SK-N-SH (cell line): Measurements from ENCODE around the gene SHANK1. TPM values are rescaled to one million over a fixed set of nuclear protein-coding genes. Genes with fewer than 3 reads are reported as not detected.

Experiments used
- CTCF ChIA-PET: fragments of 300-600, 350-600 bp; formaldehyde crosslinking; extraction: SDS; loops from one replicate; lab custom pipeline; 2021; lab: Yijun Ruan, JAX
- POLR2A ChIA-PET: fragments of 350-600 bp; sonication (Branson Sonifier 250); formaldehyde crosslinking; extraction: SDS; loops from one replicate; lab custom pipeline; 2020; ENCODE audit warnings: antibody characterized with exemption, inconsistent platforms; lab: Yijun Ruan, JAX
- DNase-seq: peaks from one replicate; pipeline ENCODE4 v3.0.0; 2012
- H2AFZ ChIP-seq: fragments of 200-600 bp; sonication (generic); 2 replicates; pipeline ENCODE4 v1.8.1; 2016; ENCODE audit warnings: antibody characterized with exemption, mild to moderate bottlenecking, low read depth
- H3F3A ChIP-seq: fragments of 200-600 bp; sonication (generic); replicated peaks from 2 replicates; pipeline ENCODE3; 2016; ENCODE audit warnings: antibody characterized with exemption, mild to moderate bottlenecking; ENCODE audit not compliant: insufficient read depth
- H3K27ac ChIP-seq, 2 experiments: fragments of 200-500 bp in 1 of 2; fragments of 200-600 bp in 1 of 2; sonication (Bioruptor generic) in 1 of 2; sonication (generic), shearing (Covaris generic) in 1 of 2; 2 replicates each; pipeline versions ENCODE4 v1.5.1 to v1.6.1; 2014 to 2016; ENCODE audit warnings: low read depth in 2 of 2, inconsistent platforms in 1 of 2, low read length in 1 of 2, mild to moderate bottlenecking in 1 of 2, mixed read lengths in 1 of 2
- H3K27me3 ChIP-seq: fragments of 200-600 bp; sonication (generic), shearing (Covaris generic); 2 replicates; pipeline ENCODE4 v1.6.1; 2016; ENCODE audit warnings: mixed run types; ENCODE audit not compliant: insufficient read depth
- H3K36me3 ChIP-seq, 2 experiments: fragments of 200-500 bp in 1 of 2; fragments of 200-600 bp in 1 of 2; sonication (Bioruptor generic) in 1 of 2; sonication (generic) in 1 of 2; replicated peaks in 1 of 2; 2 replicates each; pipeline versions ENCODE3 to v1.5.1; 2014 to 2016; ENCODE audit warnings: low read length in 1 of 2, mild to moderate bottlenecking in 1 of 2; ENCODE audit not compliant: insufficient read depth in 2 of 2, control insufficient read depth in 1 of 2
- H3K4me1 ChIP-seq, 2 experiments: fragments of 200-500 bp in 1 of 2; fragments of 200-600 bp in 1 of 2; sonication (Bioruptor generic) in 1 of 2; sonication (generic), shearing (Covaris generic) in 1 of 2; 2 replicates each; pipeline versions ENCODE4 v1.5.1 to v1.6.1; 2014 to 2016; ENCODE audit warnings: low read depth in 1 of 2, low read length in 1 of 2, mixed run types in 1 of 2; ENCODE audit not compliant: insufficient read depth in 2 of 2, control insufficient read depth in 1 of 2
- H3K4me2 ChIP-seq: fragments of 200-600 bp; sonication (generic), shearing (Covaris generic); 2 replicates; pipeline ENCODE4 v1.6.1; 2017; ENCODE audit warnings: mixed run types
- H3K4me3 ChIP-seq, 2 experiments: fragments of 200-500 bp in 1 of 2; fragments of 200-600 bp in 1 of 2; sonication (Bioruptor generic) in 1 of 2; sonication (generic), shearing (Covaris generic) in 1 of 2; 2 replicates each; pipeline versions ENCODE4 v1.5.1 to v1.8.1; 2014 to 2016; ENCODE audit warnings: low read depth in 2 of 2, inconsistent platforms in 1 of 2, low read length in 1 of 2, mild to moderate bottlenecking in 1 of 2, mixed read lengths in 1 of 2, moderate library complexity in 1 of 2
- H3K79me2 ChIP-seq: fragments of 200-600 bp; sonication (generic); 2 replicates; pipeline ENCODE4 v1.8.1; 2017; ENCODE audit warnings: mild to moderate bottlenecking; ENCODE audit not compliant: insufficient read depth
- H3K9ac ChIP-seq: fragments of 200-600 bp; sonication (generic); 2 replicates; pipeline ENCODE4 v1.6.1; 2017; ENCODE audit warnings: mixed run types
- H3K9me2 ChIP-seq: fragments of 200-600 bp; sonication (generic); 2 replicates; pipeline ENCODE4 v1.6.1; 2017; ENCODE audit warnings: mixed run types
- H3K9me3 ChIP-seq: fragments of 200-600 bp; sonication (generic); 2 replicates; pipeline ENCODE4 v1.6.1; 2017; ENCODE audit warnings: mixed run types, mild to moderate bottlenecking, moderate library complexity
- H4K20me1 ChIP-seq: fragments of 200-600 bp; sonication (generic); 2 replicates; pipeline ENCODE4 v1.6.1; 2017; ENCODE audit warnings: mild to moderate bottlenecking, mixed run types; ENCODE audit not compliant: insufficient read depth
- CHD2 ChIP-seq: fragments of 150-350 bp; IDR thresholded peaks from 2 replicates; pipeline ENCODE4 v1.6.1; 2018; ENCODE audit warnings: low read length; ENCODE audit not compliant: partially characterized antibody
- EP300 ChIP-seq, 2 experiments: IDR thresholded peaks; 2 replicates each; pipeline versions ENCODE4 v1.4.0 to v1.6.1; 2012; ENCODE audit warnings: borderline replicate concordance in 1 of 2, low read depth in 1 of 2, low read length in 1 of 2
- EZH2phosphoT487 ChIP-seq: fragments of 200-600 bp; sonication (generic); IDR thresholded peaks from 2 replicates; pipeline ENCODE4 v1.6.1; 2017; ENCODE audit warnings: low read depth, mixed run types, mild to moderate bottlenecking, antibody characterized with exemption, moderate library complexity, borderline replicate concordance
- FOXJ3 ChIP-seq: sonication (generic); formaldehyde crosslinking; IDR thresholded peaks from 2 replicates; pipeline ENCODE4 v1.5.1; 2020; ENCODE audit warnings: mild to moderate bottlenecking, missing genetic modification reagents
- GATA2 ChIP-seq: sonication (generic); formaldehyde crosslinking; IDR thresholded peaks from 2 replicates; pipeline ENCODE4 v1.5.0; 2020; ENCODE audit warnings: mild to moderate bottlenecking, missing genetic modification reagents
- JUND ChIP-seq: IDR thresholded peaks from 2 replicates; pipeline ENCODE4 v1.4.0; 2012
- MEF2A ChIP-seq: IDR thresholded peaks from 2 replicates; pipeline ENCODE4 v1.4.0; 2012; ENCODE audit warnings: low read depth, borderline replicate concordance
- MXI1 ChIP-seq: IDR thresholded peaks from 2 replicates; pipeline ENCODE4 v1.6.1; 2012; ENCODE audit warnings: mild to moderate bottlenecking, low read depth, low read length, improper control_type of control experiment
- NFIC ChIP-seq: IDR thresholded peaks from 2 replicates; pipeline ENCODE4 v1.4.0; 2012; ENCODE audit warnings: borderline replicate concordance
- NRF1 ChIP-seq: IDR thresholded peaks from 2 replicates; pipeline ENCODE4 v1.6.1; 2012; ENCODE audit warnings: low read depth, mild to moderate bottlenecking, low read length
- RAD21 ChIP-seq: IDR thresholded peaks from 2 replicates; pipeline ENCODE4 v1.6.1; 2012; ENCODE audit warnings: mild to moderate bottlenecking, low read length
- RCOR1 ChIP-seq: fragments of 150-350 bp; IDR thresholded peaks from 2 replicates; pipeline ENCODE4 v1.6.1; 2017; ENCODE audit warnings: antibody characterized with exemption, low read length
- RXRA ChIP-seq: IDR thresholded peaks from 2 replicates; pipeline ENCODE4 v1.4.0; 2012; ENCODE audit warnings: low read depth, mild to moderate bottlenecking, borderline replicate concordance
- SIN3A ChIP-seq: IDR thresholded peaks from 2 replicates; pipeline ENCODE4 v1.6.1; 2012; ENCODE audit warnings: low read depth, mild to moderate bottlenecking, low read length, moderate library complexity, borderline replicate concordance
- TAF1 ChIP-seq: IDR thresholded peaks from 2 replicates; pipeline ENCODE4 v1.6.1; 2012; ENCODE audit warnings: low read depth, mild to moderate bottlenecking, low read length, moderate library complexity, borderline replicate concordance
- TCF12 ChIP-seq: IDR thresholded peaks from 2 replicates; pipeline ENCODE4 v1.4.0; 2012
- USF1 ChIP-seq: IDR thresholded peaks from 2 replicates; pipeline ENCODE4 v1.4.0; 2012; ENCODE audit warnings: low read depth, borderline replicate concordance
- YY1 ChIP-seq: IDR thresholded peaks from 2 replicates; pipeline ENCODE4 v1.4.0; 2012; ENCODE audit warnings: low read depth, mild to moderate bottlenecking
- ZBTB33 ChIP-seq: IDR thresholded peaks from 2 replicates; pipeline ENCODE4 v1.4.0; 2012; ENCODE audit warnings: low read depth, borderline replicate concordance
- WGBS: methylation state at CpG from one replicate; pipeline ENCODE4 v1.1.6; 2017; ENCODE audit warnings: low lambda C conversion rate; 5-methylcytosine and 5-hydroxymethylcytosine counted together
- polyA plus RNA-seq, 3 experiments: library from polyadenylated mRNA; depleted of rRNA; stranded (reverse); fragments of >200 nt; gene quantifications; 2 replicates each; pipeline ENCODE4 v1.2.3, GENCODE V29; 2012

SHANK1 gene
- polyA plus RNA-seq, 1 of the 3 experiments (the other 2 are of a cell fraction), result 0.28 TPM

- DNase-seq, result no peak
- Histone ChIP-seq H3K9me2 (no peaks in the 10 kb centered on the region), H3K36me3 (no peaks in the 10 kb centered on the region), H2AFZ (no peak overlapping the region), H3K4me1 (peaks cover 0 to 8% of the 10 kb centered on the region in 2 experiments; a peak in 1 of 4 replicates), H3K9ac (no peak overlapping the region), H3K9me3 (no peaks in the 10 kb centered on the region), H3K4me3 (peak overlapping the region in 1 of 2 experiments; percentile 31; a peak in 2 of 4 replicates), H3K27ac (peak overlapping the region in 1 of 2 experiments; percentile 5; a peak in 2 of 4 replicates), H3K79me2 (no peaks in the 10 kb centered on the region), H3K27me3 (peaks cover 19% of the 10 kb centered on the region), H4K20me1 (0 out of 2 replicates have a peak, but pooled peaks cover 3% of the 10 kb centered on the region), H3K4me2 (no peak overlapping the region), H3F3A (no peaks in the 10 kb centered on the region)
- ChIA-PET CTCF (interaction anchor here (1.6 to 3.0 kb wide), 2 partner anchors 10 to 26 kb away, joined by 4 to 20 read pairs; no protein-coding TSS in a partner anchor), POLR2A (interaction anchor here (0.8 to 1.5 kb wide), 2 partner anchors 11 to 26 kb away, joined by 3 to 5 read pairs; no protein-coding TSS in a partner anchor)
- WGBS, result 3% methylated on average over 13 of the region's 51 CpGs
- TF ChIP-seq EP300 (IDR thresholded peaks at IDR 0.05; ENCODE audit: borderline replicate concordance in 1 of 2, low read depth in 1 of 2, low read length in 1 of 2), result no peak
- no peak for TF ChIP-seq FOXJ3
- no peak for TF ChIP-seq JUND
- no peak for TF ChIP-seq TCF12
- no peak for TF ChIP-seq RAD21
- TF ChIP-seq MEF2A, result no peak
- TF ChIP-seq YY1, result no peak
- no peak for TF ChIP-seq ZBTB33
- no peak for TF ChIP-seq NRF1
Measured at GRCh38 chr19:50694815-50695145, 24.8 kb downstream of the SHANK1 start.

GRCh38 chr19:50693064-50693975 is 26.3 kb downstream of the SHANK1 start:
- Histone ChIP-seq H3K79me2 (no peaks in the 10 kb centered on the region), H3K9me2 (no peaks in the 10 kb centered on the region), H3K27ac (0 out of 4 replicates have a peak overlapping the region, but pooled peaks of 1 of the 2 experiments have one; percentile 13), H3K9me3 (no peaks in the 10 kb centered on the region), H3F3A (no peaks in the 10 kb centered on the region), H3K4me3 (peak overlapping the region in 1 of 2 experiments; percentile 31; a peak in 2 of 4 replicates), H3K4me1 (peaks cover 0 to 8% of the 10 kb centered on the region in 2 experiments; a peak in 1 of 4 replicates), H3K4me2 (no peak overlapping the region), H4K20me1 (0 out of 2 replicates have a peak, but pooled peaks cover 3% of the 10 kb centered on the region), H3K27me3 (peaks cover 19% of the 10 kb centered on the region), H2AFZ (no peak overlapping the region), H3K9ac (no peak overlapping the region), H3K36me3 (no peaks in the 10 kb centered on the region)
- peak; percentile 87 for DNase-seq
- 23% methylated on average over 15 of the region's 23 CpGs for WGBS
- POLR2A ChIA-PET, result interaction anchor here (0.9 kb wide), 1 partner anchor 111 kb away, joined by 5 read pairs; no protein-coding TSS in a partner anchor
- CTCF ChIA-PET, result interaction anchor here (0.7 to 2.1 kb wide), 4 partner anchors 10 to 90 kb away, joined by 3 to 11 read pairs (median 4); no protein-coding TSS in a partner anchor
- TF ChIP-seq USF1 (peak; percentile 42; the same call in 1 of the 2 replicates), CHD2 (peak; percentile 69), RCOR1 (no peak), EZH2phosphoT487 (no peak), MXI1 (peak; percentile 90), SIN3A (no peak), MEF2A (no peak), TAF1 (no peak), ZBTB33 (no peak), NFIC (no peak), GATA2 (no peak), RXRA (no peak)
